ENCODE measurements around the gene ING1.
"Not testable (repeated sequence)": the region's sequence is repeated elsewhere in the genome, so short reads cannot be mapped to it uniquely, and the experiment has no call there.

The ING1 gene

GRCh38 chr13:110695774-110696173 is 17.7 kb upstream of the ING1 start:
- not testable (repeated sequence) for DNase-seq (ENCODE audit: low read depth)

DNA sequence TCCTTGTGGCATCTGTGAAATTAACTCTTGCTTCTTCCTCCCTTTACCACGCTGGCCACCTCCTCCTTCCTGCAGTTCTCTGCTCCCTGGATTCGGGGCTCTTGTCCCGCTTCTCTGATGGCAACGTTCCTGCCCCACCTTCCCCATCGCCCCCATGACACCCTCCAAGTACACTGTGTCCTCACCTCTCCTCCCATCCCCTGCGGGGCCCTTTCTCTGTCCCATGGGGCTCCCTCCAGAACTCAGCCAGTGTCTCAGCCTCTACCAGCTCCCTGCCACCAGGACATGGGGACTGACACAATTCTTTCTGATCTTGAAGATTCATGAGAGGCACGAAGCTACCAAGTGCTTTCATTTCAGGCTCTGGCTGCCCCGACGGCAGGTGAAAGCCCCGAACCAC is 16.7 kb upstream of the ING1 start:
- no peak for DNase-seq (ENCODE audit: low read depth)

GRCh38 chr13:110697842-110698241 is 15.7 kb upstream of the ING1 start:
- DNase-seq (ENCODE audit: low read depth) = no peak

DNA sequence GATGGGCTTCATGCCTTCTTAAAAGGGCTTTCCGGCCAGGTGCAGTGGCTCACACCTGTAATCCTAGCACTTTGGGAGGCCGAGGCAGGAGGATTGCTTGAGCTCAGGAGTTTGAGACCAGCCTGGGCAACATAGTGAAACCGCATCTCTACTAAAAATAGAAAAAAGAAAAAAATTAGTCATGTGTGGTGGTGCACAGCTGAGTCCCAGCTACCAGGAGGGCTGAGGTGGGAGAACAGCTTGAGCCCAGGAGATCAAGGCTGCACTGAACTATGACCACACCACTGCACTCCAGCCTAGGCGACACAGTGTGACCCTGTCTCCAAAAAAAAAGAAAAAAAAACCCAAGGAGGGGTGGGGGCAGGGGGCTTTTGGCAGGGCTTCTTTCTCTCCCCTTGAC is 14.8 kb upstream of the ING1 start:
- no peak for DNase-seq (ENCODE audit: low read depth)

DNA sequence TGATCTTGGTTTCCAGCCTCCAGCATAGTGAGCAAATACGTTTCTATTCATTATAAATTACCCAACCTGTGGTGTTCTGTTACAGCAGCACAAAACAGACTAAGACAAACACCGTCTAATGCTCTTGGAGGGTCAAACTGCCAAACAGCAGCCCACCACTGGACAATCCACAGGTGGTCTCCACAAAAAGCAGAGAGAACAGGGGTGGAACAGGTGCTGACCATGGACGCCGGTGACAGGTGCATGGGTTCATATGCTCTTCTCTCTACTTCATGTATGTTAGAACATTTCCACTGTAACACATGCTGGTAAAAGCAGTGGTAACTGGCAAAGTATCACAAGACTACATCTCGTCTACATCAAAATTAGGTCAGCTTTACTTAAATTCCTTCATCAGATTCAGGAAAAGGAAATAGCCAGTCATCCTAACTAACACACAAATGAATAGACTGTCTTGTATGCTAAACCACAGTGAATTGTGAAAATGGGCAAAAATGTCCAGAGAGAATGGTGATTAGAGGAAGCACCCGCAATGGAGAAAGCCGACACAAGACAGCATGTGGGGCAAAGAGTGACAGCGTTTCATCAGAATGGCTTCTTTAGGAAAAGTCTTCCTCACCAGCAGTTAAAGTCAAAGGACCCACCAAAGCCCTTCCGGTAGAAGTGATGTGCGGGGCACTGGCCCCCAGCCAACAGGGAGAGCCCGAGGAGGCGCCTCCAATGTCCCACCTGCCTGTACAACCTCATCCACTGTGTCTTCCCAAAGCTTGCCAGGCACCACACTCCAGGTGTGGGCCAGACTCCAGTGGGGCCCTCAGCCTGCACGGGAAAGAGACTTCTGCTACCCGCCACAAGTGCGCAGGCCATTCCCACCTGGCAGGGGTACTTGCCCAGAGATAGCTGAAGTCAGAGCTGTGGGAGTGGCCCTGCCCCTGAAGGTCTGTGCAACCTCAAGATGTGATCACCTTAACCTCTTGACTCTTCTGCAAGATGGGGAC is 14.1 kb upstream of the ING1 start:
- no peak for DNase-seq (ENCODE audit: low read depth)

DNA sequence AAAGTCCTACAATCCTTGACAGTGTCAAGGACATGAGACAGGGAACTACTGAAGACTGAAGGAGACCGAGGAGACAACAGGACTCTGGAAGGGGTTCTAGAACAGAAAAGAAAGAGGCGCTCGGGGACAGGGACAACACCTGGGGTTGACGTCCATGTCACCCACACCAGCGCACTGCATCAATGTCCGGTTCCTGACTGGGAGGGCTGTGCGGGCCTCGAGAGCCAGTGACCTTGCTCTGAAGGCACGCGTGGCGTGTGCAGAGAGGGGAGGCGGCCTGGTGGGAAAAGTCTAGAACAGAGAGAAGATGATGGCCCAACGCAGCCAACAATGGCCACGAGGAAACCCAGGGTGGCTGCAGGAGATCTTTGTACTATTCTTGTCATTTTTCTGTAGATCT is 13.3 kb upstream of the ING1 start:
- no peak for DNase-seq (ENCODE audit: low read depth)

DNA sequence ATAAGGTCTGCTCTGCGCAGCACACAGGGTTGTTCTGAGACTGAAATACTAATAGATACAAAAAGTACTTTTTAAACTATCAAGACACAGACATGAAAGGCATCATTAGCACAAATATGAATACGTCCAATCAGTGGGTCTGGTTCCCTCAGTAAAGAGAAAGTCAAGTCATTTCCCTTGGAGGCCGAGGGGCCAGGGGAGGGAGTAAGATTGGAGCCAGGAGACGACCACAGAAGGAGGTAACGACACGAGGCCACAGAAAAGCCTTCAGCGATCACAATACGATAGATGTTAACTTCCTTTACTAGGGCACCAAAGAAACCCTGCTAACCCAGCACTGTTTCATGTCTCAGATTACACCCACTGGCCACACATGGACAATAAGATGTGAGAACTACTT is 12.9 kb upstream of the ING1 start:
- no peak for DNase-seq (ENCODE audit: low read depth)

- DNase-seq (ENCODE audit: low read depth) = not testable (repeated sequence)
Measured at GRCh38 chr13:110701061-110701460, 12.4 kb upstream of the ING1 start.

GRCh38 chr13:110702089-110702488 is 11.4 kb upstream of the ING1 start:
- DNase-seq (ENCODE audit: low read depth) = no peak

DNA sequence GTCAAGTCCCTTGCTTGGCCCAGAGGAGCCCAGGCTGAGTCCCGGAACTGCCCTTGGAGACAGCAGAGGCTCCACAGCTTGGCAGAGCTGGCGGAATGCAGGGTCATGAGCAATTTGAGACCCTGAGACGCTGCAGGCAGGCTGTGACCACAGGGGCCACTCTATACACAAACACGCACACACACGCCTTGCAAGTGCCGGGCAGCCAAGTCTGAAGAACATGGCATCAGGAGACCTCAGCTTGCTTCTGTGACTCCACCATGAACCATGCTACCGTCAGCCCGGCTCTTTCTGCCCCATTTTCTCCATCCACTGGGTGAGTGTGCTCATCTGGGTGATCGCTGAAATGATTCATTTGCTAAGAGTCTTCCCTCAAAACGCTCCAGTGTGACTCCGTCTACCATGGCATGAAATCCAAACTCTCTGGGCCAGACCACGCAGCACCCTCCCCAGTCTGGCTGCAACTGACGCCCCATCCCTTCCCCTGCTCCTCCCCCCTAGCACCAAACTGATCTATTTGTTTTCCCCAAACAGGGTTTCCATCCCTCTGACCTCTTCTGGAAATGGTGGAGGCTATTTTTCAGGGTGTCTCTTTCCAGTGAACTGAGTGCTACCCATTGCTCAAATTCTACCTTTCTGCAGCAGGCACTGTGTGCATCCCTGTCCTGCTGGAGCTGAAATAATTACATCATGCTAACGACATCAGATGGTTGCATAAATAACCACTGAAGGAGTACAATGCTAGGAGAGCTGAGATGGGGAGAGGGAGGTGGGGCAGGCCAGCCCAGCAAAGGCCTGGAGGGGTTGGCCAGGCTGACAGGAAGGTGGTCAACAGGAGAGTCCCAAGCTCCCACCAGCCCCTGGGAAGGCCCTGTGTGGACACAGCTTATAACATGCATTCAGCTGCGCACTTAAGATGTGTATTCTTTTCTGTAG is 10.6 kb upstream of the ING1 start:
- no peak for DNase-seq (ENCODE audit: low read depth)

DNA sequence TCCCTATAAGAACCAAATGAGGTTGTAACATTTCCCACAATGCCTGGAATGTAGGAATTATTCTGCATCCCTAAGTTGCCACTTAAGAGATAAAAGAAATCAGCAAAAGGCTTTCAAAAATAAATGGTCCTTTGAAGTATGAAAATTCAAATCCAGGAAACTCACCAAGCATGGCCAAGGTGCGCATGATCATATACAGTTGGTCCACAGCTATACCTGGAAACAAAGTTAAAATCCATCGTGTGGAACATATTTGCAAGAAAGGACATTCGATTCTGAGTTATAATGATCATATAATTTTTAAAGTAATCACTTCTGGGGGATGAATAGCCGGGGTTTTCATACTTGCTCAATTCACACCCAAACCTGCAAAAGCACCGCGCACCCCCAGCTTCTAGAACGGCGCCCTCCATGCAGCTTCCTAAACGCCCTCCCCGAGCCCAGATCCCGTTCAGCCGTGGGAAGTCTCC is 8.1 kb upstream of the ING1 start:
- no peak for DNase-seq (ENCODE audit: low read depth)

- DNase-seq (ENCODE audit: low read depth) = peak; percentile 93
Measured at GRCh38 chr13:110705826-110706569, 7.5 kb upstream of the ING1 start, which contains the start of gene CARS2. CARS2 (minus strand) TSS chr13:110706116; CDS start chr13:110706093, 23 bp downstream.

DNA sequence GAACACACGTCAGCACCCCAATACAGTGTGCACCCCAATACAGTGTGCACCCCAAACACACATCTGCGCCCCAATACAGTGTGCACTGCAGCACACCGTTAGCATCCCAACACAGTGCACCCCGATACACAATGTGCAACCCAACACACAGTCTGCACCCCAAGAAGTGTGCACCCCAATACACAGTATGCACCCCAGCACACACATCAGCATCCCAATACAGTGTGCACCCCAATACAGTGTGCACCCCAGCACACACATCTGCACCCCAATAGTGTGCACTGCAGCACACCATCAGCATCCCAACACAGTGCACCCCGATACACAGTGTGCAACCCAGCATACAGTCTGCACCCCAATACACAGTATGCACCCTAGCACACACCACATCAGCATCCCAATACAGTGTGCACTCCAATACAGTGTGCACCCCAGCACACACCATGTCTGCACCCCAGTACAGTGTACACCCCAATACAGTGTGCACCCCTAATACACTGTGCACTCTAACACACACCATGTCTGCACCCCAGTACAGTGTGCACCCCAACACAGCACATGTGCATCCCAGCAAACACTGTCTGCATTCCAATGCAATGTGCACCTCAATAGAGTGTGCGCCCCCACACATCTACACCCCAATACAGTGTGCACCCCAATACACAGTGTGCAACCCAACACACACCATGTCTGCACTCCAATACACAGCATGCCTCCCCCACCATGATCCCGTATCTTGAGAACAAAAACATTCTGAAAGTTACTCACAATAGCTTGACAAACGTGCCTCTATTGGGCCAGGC is 6.7 kb upstream of the ING1 start:
- DNase-seq (ENCODE audit: low read depth) = no peak

GRCh38 chr13:110712081-110712848 is 1.2 kb upstream of the ING1 start:
- peak; percentile 85 for DNase-seq (ENCODE audit: low read depth)

DNA sequence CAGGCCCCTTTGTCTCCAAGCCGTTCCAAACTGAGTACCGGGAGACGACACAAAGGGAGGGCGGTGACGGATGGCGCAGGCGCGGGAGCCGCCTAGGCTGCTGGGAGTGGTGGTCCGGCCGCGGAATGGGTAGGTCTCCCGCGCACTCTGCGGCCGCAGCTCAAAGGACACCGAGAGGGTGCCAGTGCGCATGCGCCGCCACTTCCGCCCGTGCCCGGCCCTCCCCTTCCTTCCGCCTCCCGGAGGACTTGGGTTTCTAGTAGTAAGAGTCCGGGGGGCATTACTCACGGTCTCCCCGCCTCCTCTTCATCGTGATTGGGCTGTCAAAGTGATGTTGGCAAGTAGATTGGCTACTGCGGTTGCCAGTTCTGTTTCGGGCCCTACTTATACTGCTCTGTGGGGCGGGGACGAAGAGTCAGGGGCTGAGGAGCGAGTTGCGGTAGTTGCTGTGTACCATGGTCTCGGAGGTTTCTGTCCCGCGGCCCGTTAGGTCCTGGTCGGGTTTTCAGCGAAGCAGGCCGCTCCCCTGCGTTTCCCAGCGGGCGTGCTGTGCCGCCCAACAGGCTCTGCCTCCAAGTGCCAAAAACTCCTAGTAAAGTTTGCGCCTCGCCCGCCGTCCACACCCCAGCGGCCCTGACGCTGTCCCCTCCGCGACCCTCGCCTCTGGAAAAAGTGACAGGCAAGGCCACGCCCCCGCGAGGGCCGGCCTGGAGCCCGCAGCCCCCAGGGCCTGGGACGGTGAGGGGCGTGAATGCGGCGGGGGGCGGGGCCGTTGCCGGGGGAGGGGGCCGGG is 455 bp upstream of the ING1 start:
- peak; percentile 99 for DNase-seq (ENCODE audit: low read depth)

- peak; percentile 58 for DNase-seq (ENCODE audit: low read depth)
Measured at GRCh38 chr13:110713981-110714796, 689 bp downstream of the ING1 start.

GRCh38 chr13:110714797-110715394 is 1.4 kb downstream of the ING1 start:
- peak; percentile 26 for DNase-seq (ENCODE audit: low read depth)

Measured in stimulated activated CD8-positive, alpha-beta memory T cell treated with anti-CD3 and anti-CD28 coated beads, Interleukin-4, amount 100 ng/mL, for 24 hours (primary cell).